Globus pallidus (tissue), 1 donor: ENCODE data around the gene LRRC75A.
"Not testable (repeated sequence)": the region's sequence is repeated elsewhere in the genome, so short reads cannot be mapped to it uniquely, and the experiment has no call there.

Source experiments
- DNase-seq: peaks from one replicate; pipeline ENCODE4 v3.0.0-alpha.2; 2015; ENCODE audit warnings: low spot score

The LRRC75A gene

GRCh38 chr17:16472539-16472938 is 19.5 kb downstream of the LRRC75A start:
- no peak for DNase-seq

- no peak for DNase-seq
These were observed 20.7 kb downstream of the LRRC75A start for GRCh38 chr17:16471295-16471694.

- peak; percentile 37 for DNase-seq
These were observed 21.7 kb downstream of the LRRC75A start for GRCh38 chr17:16470265-16470664.

DNA sequence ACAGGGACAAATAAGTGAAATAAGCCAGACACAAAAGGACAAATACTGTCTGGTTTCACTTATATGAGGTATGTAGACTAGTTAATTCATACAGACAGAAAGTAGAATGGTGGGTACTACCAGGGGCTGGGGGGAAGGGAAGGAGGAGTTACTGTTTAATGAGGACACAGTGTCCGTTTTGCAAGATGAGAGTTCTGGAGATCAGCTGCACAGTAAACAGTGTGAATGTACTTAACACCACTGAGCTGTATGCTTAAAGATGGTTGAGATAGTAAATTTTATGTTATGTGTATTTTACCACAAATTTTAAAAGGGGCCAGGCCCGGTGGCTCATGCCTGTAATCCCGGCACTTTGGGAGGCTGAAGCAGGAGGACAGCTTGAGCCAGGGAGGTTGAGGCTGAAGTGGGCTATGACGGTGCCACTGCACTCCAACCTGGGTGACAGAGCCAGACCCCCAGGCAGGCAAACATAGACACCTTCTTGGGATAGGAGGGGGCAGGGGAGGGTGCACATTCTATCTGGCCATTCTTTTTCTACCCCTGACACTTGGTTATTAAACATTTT is 23.5 kb downstream of the LRRC75A start:
- DNase-seq: no peak

GRCh38 chr17:16467886-16468285 is 24.1 kb downstream of the LRRC75A start:
- no peak for DNase-seq

DNA sequence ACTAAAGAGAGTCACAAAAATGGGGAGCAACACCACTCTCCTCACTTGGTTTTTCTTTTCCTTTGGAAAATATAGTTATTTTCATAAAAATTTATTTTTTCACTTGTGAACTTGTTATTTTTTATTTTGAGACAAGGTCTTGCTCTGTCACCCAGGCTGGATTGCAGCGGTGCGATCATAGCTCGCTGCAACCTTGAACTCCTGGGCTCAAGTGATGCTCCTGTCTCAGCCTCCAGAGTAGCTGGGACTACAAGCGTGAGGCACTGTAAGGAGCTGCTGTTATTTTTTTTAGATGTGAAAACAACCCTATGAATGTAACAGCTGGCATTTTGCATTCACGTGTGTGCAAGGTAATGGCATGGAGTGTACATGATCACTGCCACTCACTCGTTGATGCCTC is 24.9 kb downstream of the LRRC75A start:
- DNase-seq: no peak

GRCh38 chr17:16466407-16466806 is 25.6 kb downstream of the LRRC75A start:
- DNase-seq: no peak

DNA sequence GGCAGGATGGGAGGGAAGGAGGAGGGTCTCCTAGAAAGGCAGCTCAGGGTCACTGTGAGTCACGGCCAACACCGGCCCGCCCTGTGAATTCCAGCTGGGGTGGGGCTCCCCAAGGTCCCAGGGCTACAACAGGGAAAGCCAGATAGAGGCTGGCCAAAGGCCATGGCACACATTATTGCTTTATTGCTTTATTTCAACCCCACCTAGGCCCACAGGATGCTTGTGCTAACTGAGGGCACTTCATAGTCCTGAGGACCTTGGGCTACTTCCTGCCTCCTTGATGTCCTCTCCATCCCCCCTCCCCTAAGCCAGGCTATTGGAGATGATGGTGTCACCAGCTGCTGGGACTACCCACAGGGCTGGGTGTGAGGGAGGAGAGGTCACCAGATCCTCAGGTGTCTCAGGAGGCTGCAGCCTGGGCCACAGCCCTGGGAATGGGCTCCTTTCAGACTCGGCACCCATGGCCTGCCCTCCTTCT is 26.1 kb downstream of the LRRC75A start:
- DNase-seq: no peak

DNA sequence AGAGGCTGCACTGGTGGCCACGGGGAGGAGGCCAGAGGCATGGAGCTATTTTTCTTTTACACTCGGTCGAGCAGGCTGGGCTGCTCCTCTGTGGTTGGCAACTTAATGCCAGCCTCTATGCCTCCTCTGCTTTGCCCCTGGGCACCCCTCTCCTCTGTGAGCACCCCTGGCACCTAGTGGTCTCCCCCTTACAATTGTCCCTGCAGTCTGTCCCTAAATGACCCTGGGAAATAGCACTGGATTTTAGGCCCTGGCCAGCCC is 27.0 kb downstream of the LRRC75A start:
- DNase-seq: no peak

DNA sequence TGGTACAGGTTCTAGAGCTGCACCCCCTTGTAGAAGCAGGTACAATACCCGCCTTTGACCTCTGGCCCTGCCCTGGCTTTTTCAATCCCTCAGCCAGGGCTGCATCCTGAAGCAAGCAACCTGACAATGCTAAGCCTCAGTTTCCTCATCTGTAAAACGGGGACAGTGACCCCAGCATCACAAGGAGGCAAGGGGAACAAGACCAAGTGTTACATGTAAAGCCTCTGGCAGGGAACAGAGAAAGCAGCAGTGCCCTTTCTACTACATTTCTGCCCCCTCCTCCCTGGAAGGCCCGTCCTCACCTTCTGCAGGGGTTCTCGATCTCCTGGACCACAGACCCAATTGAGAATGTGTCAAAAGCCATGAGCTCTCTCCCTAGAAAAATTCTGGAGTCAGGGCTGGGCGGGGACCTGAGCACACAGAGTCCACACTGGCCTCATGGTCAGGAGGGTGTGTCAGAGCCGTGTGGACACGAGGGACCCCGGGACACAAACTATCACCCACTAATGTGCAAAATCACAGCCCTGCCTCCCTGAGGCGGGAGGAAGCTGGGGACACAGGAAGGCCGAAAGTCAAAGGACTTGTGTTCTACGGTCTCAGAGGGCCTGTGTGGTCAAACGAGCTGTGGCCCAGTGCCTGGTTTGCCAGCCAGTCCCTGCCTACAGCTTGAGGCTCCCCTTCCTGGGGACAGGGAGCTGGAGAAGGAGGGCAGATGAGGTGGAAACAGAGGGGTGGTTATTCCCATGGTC is 27.5 kb downstream of the LRRC75A start:
- DNase-seq: no peak

- DNase-seq: no peak
These were observed 28.4 kb downstream of the LRRC75A start for GRCh38 chr17:16463358-16464302.

DNA sequence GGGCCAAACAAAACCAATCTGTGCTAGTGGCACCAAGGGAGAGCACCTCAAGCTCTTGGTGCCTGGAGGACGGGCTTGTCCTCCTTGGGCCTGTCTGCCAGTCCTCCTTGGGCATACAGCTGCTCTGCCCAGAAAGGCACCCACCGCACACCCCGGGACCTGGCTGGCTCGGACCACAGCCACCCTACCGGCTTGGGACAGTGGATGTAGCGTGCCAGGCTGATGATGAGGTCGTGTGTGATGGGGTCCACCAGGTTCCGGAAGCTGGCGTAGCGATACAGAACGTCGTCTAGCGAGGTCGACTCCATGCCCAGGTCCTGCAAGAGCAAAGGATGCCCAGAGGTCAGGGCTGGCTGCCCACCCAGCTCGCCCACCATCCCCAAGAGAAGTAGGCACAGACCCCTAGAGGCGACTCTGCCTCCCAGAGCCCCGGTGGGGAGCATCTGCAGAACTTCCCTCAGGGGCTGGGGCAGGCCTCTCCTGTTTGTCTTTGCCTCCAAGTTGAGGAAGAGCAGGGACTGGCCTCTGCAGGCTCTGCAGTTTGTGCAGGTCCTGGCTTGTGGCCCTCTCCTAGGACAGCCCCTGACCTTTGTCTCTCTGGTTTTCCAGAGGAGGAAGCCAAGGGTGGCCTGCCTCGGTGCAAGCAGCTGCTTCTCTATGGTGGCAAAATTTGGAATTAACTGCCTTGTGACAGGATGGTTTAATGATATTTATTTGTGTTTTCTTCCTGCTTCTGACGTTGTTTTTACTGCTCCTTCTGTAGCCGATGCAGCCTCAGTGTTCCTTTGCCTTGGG is 29.7 kb downstream of the LRRC75A start:
- no peak for DNase-seq

- no peak for DNase-seq
These were observed 30.5 kb downstream of the LRRC75A start for GRCh38 chr17:16461606-16461866.

DNA sequence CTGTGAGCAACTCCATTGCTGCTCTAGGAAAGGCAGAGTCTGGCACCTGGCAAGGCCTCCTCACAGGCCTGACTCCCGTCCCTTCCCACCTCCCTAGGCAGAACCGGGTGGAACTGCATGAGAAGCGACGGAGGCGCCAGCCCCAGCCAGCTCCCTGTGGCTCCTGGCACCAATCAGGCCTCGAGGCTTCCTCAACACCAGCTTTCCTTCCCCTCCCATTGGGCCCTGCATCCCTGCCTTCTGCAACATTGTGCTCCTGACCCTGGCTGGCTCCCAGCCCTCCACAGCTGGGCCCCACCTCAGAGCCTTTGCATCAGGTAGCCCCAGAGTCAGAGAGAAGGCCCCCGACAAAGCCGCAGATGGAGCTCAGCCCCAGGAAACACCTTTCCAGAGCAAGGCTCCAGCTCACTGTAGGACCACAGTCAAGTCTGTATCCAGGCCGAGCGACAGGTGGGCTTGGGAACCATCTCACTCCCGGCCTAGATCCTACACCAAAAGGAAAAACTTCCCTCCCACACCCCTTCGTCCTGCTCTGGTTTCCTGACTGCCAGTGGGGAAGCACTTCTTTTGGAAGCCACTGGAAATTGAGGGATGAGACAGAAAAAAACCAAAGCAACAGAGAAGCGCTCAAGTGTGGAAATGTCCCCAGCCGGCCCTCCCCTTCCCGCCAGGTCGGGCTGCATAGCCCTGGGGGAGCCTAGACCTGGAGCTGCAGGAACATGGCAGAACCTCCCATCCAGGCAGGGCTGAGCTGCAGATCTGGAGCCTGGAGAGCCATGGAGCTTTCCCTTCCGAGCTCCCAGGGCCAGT is 31.0 kb downstream of the LRRC75A start:
- no peak for DNase-seq

GRCh38 chr17:16459855-16460550 is 32.0 kb downstream of the LRRC75A start:
- no peak for DNase-seq

GRCh38 chr17:16459271-16459670 is 32.7 kb downstream of the LRRC75A start:
- no peak for DNase-seq

- no peak for DNase-seq
These were observed 35.2 kb downstream of the LRRC75A start for GRCh38 chr17:16456742-16457316.

GRCh38 chr17:16455997-16456741 is 35.8 kb downstream of the LRRC75A start:
- DNase-seq: no peak

DNA sequence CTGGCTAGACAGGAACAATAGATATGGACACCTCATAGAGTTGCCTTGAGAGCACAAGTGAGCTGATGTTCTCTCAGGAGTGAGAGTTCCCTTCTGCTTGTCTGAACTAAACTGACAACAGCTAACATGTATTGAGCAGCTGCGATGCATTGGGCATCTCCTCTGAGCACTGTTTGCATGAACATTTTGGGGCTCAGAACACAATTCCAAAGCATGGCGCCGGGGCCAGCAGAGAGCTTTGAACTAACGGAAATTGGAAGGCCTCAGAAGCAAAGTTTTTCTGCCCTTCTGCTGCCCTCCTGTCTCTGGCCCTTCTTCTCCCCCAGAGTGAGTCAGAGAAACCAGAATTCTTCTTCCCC is 38.5 kb downstream of the LRRC75A start:
- DNase-seq: no peak

GRCh38 chr17:16452268-16452667 is 39.7 kb downstream of the LRRC75A start:
- not testable (repeated sequence) for DNase-seq
